Mesenchymal stem cell (in vitro differentiated cells and primary cell): ENCODE data around the gene TAGLN3.

ENCODE experiments used
- DNase-seq: peaks from one replicate; pipeline ENCODE4 v3.0.0-alpha.2; 2013
- H2AFZ ChIP-seq: one replicate; pipeline ENCODE4 v1.6.1; 2013; ENCODE audit warnings: low read depth, mild to moderate bottlenecking, control low read depth, inconsistent platforms, low read length, moderate library complexity
- H2AK5ac ChIP-seq: 2 replicates; pipeline ENCODE4 v1.6.1; 2013; ENCODE audit warnings: low read length, moderate library complexity, mild to moderate bottlenecking, inconsistent platforms; ENCODE audit not compliant: severe bottlenecking
- H2BK120ac ChIP-seq: one replicate; pipeline ENCODE4 v1.6.1; 2013; ENCODE audit warnings: low read depth, mild to moderate bottlenecking, inconsistent platforms, low read length, moderate library complexity
- H2BK12ac ChIP-seq, 2 experiments: one replicate each; pipeline ENCODE4 v1.6.1; 2013; ENCODE audit warnings: inconsistent platforms in 2 of 2, low read length in 2 of 2, mild to moderate bottlenecking in 2 of 2, moderate library complexity in 2 of 2, control low read depth in 1 of 2
- H2BK15ac ChIP-seq: one replicate; pipeline ENCODE4 v1.6.1; 2013; ENCODE audit warnings: mild to moderate bottlenecking, low read depth, inconsistent platforms; ENCODE audit not compliant: poor library complexity, severe bottlenecking
- H2BK5ac ChIP-seq: 2 replicates; pipeline ENCODE4 v1.6.1; 2013; ENCODE audit warnings: low read depth, mild to moderate bottlenecking, low read length, control low read depth, inconsistent platforms; ENCODE audit not compliant: poor library complexity, severe bottlenecking
- H3K14ac ChIP-seq, 2 experiments: one replicate each; pipeline ENCODE4 v1.6.1; 2013; ENCODE audit warnings: inconsistent platforms in 2 of 2, low read length in 2 of 2, control low read depth in 1 of 2, mild to moderate bottlenecking in 1 of 2, moderate library complexity in 1 of 2
- H3K18ac ChIP-seq, 2 experiments: one replicate each; pipeline ENCODE4 v1.6.1; 2013; ENCODE audit warnings: inconsistent platforms in 2 of 2, low read length in 2 of 2, control low read depth in 1 of 2, low read depth in 1 of 2, mild to moderate bottlenecking in 1 of 2
- H3K23ac ChIP-seq, 2 experiments: one replicate each; pipeline ENCODE4 v1.6.1; 2013; ENCODE audit warnings: inconsistent platforms in 2 of 2, low read length in 2 of 2, mild to moderate bottlenecking in 2 of 2, moderate library complexity in 2 of 2, control low read depth in 1 of 2
- H3K27ac ChIP-seq: 2 replicates; pipeline ENCODE4 v1.5.1; 2013; ENCODE audit warnings: mild to moderate bottlenecking, moderate library complexity, low read length, control low read depth, inconsistent platforms; ENCODE audit not compliant: poor library complexity, severe bottlenecking
- H3K27me3 ChIP-seq, 2 experiments: 2 replicates each; pipeline versions ENCODE4 v1.6.1 to v1.7.0; 2013; ENCODE audit warnings: low read length in 2 of 2, mild to moderate bottlenecking in 2 of 2, moderate library complexity in 2 of 2, control low read depth in 1 of 2, inconsistent platforms in 1 of 2; ENCODE audit not compliant: control insufficient read depth in 1 of 2, insufficient read depth in 1 of 2
- H3K36me3 ChIP-seq, 2 experiments: 2 replicates each; pipeline versions ENCODE4 v1.6.1 to v1.7.0; 2013; ENCODE audit warnings: low read length in 2 of 2, control low read depth in 1 of 2, inconsistent platforms in 1 of 2, low read depth in 1 of 2, mild to moderate bottlenecking in 1 of 2; ENCODE audit not compliant: insufficient read depth in 2 of 2, control insufficient read depth in 1 of 2
- H3K4ac ChIP-seq, 2 experiments: one replicate each; pipeline ENCODE4 v1.6.1; 2013; ENCODE audit warnings: inconsistent platforms in 2 of 2, low read length in 2 of 2, mild to moderate bottlenecking in 2 of 2, moderate library complexity in 2 of 2, control low read depth in 1 of 2, low read depth in 1 of 2
- H3K4me1 ChIP-seq: 2 replicates; pipeline ENCODE4 v1.6.1; 2013; ENCODE audit warnings: low read depth, low read length, control low read depth; ENCODE audit not compliant: control insufficient read depth, insufficient read depth
- H3K4me2 ChIP-seq: 2 replicates; pipeline ENCODE4 v1.6.1; 2013; ENCODE audit warnings: low read length, mild to moderate bottlenecking, inconsistent platforms; ENCODE audit not compliant: poor library complexity, severe bottlenecking
- H3K4me3 ChIP-seq, 2 experiments: 2 replicates each; pipeline versions ENCODE4 v1.5.1 to v1.7.0; 2013; ENCODE audit warnings: low read length in 2 of 2, mild to moderate bottlenecking in 2 of 2, control low read depth in 1 of 2, low read depth in 1 of 2; ENCODE audit not compliant: insufficient read depth in 1 of 2
- H3K79me1 ChIP-seq: replicated peaks from 2 replicates; pipeline ENCODE4 v1.6.1; 2013; ENCODE audit warnings: mild to moderate bottlenecking, control low read depth, low read length, inconsistent platforms; ENCODE audit not compliant: poor library complexity, severe bottlenecking
- H3K9ac ChIP-seq: 2 replicates; pipeline ENCODE4 v1.7.0; 2013; ENCODE audit warnings: mild to moderate bottlenecking, low read length, moderate library complexity
- H3K9me3 ChIP-seq: 2 replicates; pipeline ENCODE4 v1.7.0; 2013; ENCODE audit warnings: mild to moderate bottlenecking, low read length; ENCODE audit not compliant: control insufficient read depth
- H4K8ac ChIP-seq: one replicate; pipeline ENCODE4 v1.6.1; 2013; ENCODE audit warnings: inconsistent platforms, mild to moderate bottlenecking, low read length, moderate library complexity
- H4K91ac ChIP-seq: one replicate; pipeline ENCODE4 v1.6.1; 2013; ENCODE audit warnings: mild to moderate bottlenecking, low read length, inconsistent platforms
- WGBS: methylation state at CpG from one replicate; pipeline ENCODE4 v1.1.7; 2013; ENCODE audit warnings: mixed read lengths; 5-methylcytosine and 5-hydroxymethylcytosine counted together

TAGLN3 gene

DNA sequence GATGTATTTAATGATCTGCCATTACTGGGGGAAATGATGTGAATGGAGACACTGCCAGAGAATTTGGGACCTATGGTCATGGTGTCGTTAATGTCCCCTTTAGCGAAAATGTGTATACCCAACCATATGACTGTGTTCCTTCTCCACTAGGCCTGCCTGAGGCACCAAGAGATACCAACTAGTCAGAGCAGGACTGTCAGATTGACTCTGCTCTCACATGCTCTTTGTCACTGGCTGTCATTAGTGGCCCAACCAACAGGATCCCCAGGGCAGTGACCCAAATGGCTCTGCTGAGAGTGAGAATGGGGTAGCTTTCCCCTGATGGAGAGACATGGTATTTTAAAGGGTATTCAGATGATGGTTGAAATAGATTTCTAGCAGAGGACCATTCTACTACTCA lies 2.8 kb downstream of the TAGLN3 start:
- no peak overlapping the region for H3K4me3 ChIP-seq
- H3K4me1 ChIP-seq = peaks cover 18% of the 10 kb centered on the region
- H2BK15ac ChIP-seq = no peak overlapping the region
- no peak overlapping the region for H4K8ac ChIP-seq
- no peak overlapping the region for H3K23ac ChIP-seq
- peaks cover 15% of the 10 kb centered on the region for H3K79me1 ChIP-seq
- no peak overlapping the region for H2AFZ ChIP-seq
- H4K91ac ChIP-seq = no peak overlapping the region
- no peak overlapping the region for H3K9ac ChIP-seq
- H2BK12ac ChIP-seq = no peak overlapping the region
- H3K36me3 ChIP-seq = peaks cover 0 to 16% of the 10 kb centered on the region in 2 experiments
- no peak overlapping the region for H3K18ac ChIP-seq
- no peak overlapping the region for H2BK5ac ChIP-seq
- no peak overlapping the region for H2BK120ac ChIP-seq
- H3K27me3 ChIP-seq = peaks cover 0 to 10% of the 10 kb centered on the region in 2 experiments
- H3K27ac ChIP-seq = no peak overlapping the region
- H3K14ac ChIP-seq = no peak overlapping the region
- no peaks in the 10 kb centered on the region for H3K9me3 ChIP-seq
- no peak overlapping the region for H3K4ac ChIP-seq
- no peak for DNase-seq
- no peak overlapping the region for H2AK5ac ChIP-seq
- 95% methylated on average over 2 of the region's 2 CpGs for WGBS
- H3K4me2 ChIP-seq = peak overlapping the region; percentile 40

DNA sequence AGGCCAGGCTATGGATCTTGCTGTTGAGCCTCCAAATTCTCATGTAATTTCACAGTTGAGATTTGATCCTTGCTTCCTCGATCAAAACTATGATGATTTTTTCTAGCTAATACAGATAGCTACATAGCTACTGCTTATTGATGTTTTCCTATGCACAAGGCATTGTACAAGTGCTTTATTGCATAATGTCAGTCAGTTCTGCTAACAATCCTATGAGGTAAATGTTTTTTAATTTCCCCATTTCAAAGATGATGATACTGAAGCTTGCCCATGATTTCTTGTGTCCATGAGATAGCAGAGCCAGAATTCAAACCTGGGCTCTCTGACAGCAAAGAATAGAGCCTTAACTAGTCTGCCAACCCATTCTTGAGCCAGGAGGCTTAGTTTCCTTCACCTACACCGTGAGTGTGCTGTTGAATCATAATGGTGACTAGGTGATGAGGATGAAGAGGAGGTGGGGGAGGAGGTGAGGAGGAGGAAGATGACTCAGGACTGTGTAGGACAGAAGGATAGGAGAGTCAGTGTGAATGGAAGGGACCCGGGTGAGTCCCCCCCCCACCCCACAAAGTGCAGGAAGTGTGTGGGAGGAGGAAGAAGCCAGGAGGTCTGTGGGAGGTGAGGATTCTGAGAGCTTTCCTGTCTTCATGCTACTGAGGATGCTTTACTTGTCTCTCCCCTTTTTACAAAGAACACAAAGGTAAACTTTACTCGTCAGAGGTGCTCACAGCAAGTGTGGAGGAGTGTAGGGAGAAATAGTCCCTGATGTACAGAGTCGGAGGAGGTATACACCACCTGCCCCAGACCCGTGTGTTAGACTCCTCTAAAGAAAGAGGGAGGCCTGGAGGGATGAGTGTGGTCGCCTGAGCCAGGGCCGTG lies 3.6 kb downstream of the TAGLN3 start:
- H2BK12ac ChIP-seq = no peak overlapping the region
- 77% methylated on average over 6 of the region's 8 CpGs for WGBS
- no peak overlapping the region for H2BK15ac ChIP-seq
- no peak overlapping the region for H3K4me3 ChIP-seq
- H3K23ac ChIP-seq = no peak overlapping the region
- H3K36me3 ChIP-seq = peaks cover 0 to 16% of the 10 kb centered on the region in 2 experiments
- no peak overlapping the region for H3K4me2 ChIP-seq
- no peak overlapping the region for H3K18ac ChIP-seq
- H3K27me3 ChIP-seq = peaks cover 0 to 10% of the 10 kb centered on the region in 2 experiments
- H4K8ac ChIP-seq = no peak overlapping the region
- no peak overlapping the region for H3K4ac ChIP-seq
- no peak overlapping the region for H2BK5ac ChIP-seq
- H3K14ac ChIP-seq = no peak overlapping the region
- H3K79me1 ChIP-seq = peaks cover 15% of the 10 kb centered on the region
- no peak overlapping the region for H2AFZ ChIP-seq
- no peak overlapping the region for H4K91ac ChIP-seq
- DNase-seq = no peak
- H3K9ac ChIP-seq = no peak overlapping the region
- no peaks in the 10 kb centered on the region for H3K9me3 ChIP-seq
- H3K27ac ChIP-seq = no peak overlapping the region
- no peak overlapping the region for H2AK5ac ChIP-seq
- no peak overlapping the region for H2BK120ac ChIP-seq
- peaks cover 18% of the 10 kb centered on the region for H3K4me1 ChIP-seq

DNA sequence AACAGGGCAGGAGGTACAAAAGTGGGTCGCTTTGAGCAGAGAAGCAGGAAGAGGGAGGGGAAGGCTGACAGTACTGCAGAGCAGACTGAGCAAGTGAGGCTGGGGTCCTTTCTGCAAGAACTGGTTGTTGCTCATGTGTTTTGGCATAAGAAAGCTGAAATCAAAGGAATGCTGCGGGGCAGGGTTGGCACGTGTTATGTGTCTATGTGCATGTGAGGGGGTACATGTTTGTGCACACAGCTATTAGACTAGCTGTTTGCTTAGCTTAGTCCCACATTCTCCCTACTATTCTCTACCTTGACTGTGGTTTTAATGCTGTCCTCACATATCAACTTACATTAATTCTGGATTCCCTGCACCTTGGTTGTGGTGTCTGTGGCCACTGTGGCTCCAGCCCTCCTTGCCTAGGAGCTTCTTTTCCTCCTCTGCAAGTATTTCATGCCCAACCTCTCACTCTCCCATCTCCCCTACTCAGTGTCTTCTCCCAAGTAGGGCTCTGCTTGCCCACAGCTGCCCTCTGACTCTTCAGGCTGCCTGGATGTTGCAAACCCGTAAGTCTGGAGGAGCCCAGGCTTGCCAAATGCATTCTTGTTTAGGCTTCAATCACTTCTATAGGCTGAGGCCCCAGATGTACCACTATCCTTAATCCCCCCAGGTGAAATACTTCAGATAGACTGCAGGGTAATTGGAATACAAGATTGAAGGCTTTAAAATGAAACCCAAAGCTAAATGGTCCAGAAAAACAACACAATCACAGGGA lies 4.8 kb downstream of the TAGLN3 start:
- Histone ChIP-seq H2AFZ (no peak overlapping the region), H3K23ac (no peak overlapping the region), H3K14ac (no peak overlapping the region), H3K9me3 (no peaks in the 10 kb centered on the region), H3K27ac (no peak overlapping the region), H3K27me3 (peaks cover 0 to 9% of the 10 kb centered on the region in 2 experiments), H3K4me3 (no peak overlapping the region), H3K9ac (no peak overlapping the region), H2BK12ac (no peak overlapping the region), H3K18ac (no peak overlapping the region), H4K91ac (peak overlapping the region; percentile 52), H3K36me3 (peaks cover 0 to 16% of the 10 kb centered on the region in 2 experiments), H3K79me1 (peaks cover 15% of the 10 kb centered on the region), H3K4me2 (no peak overlapping the region), H2BK5ac (no peak overlapping the region), H3K4me1 (peaks cover 20% of the 10 kb centered on the region), H2AK5ac (no peak overlapping the region), H2BK15ac (peak overlapping the region; percentile 15), H4K8ac (no peak overlapping the region), H2BK120ac (no peak overlapping the region), H3K4ac (no peak overlapping the region)
- 47% methylated on average over 1 of the region's 4 CpGs for WGBS
- DNase-seq = no peak

DNA sequence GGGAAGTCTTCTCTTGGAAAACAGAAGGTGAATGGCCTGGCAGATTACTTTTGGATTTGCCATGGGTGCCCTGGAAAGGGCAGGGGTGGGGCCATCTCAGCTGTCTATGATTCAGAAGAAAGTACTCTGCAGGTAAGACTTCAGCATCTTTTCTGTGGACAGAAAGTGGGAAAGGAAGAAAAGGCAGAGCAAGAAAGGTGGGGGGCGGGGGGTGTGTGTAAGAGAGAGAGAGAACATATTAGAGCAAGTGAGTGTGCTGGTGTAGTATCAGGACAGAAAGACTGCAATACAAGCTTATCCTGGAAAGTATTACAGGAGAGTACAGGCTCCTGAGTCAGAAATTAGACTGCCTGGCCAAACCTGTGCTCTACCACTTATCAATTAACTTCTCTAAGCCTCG lies 5.5 kb downstream of the TAGLN3 start:
- H4K8ac ChIP-seq = no peak overlapping the region
- no peak overlapping the region for H3K4me3 ChIP-seq
- H3K36me3 ChIP-seq = peaks cover 0 to 18% of the 10 kb centered on the region in 2 experiments
- H3K18ac ChIP-seq = no peak overlapping the region
- H3K14ac ChIP-seq = no peak overlapping the region
- peaks cover 23% of the 10 kb centered on the region for H3K4me1 ChIP-seq
- H2BK15ac ChIP-seq = no peak overlapping the region
- peaks cover 0 to 2% of the 10 kb centered on the region in 2 experiments for H3K27me3 ChIP-seq
- H3K79me1 ChIP-seq = peaks cover 15% of the 10 kb centered on the region
- no peak overlapping the region for H4K91ac ChIP-seq
- no peak overlapping the region for H3K27ac ChIP-seq
- H3K4me2 ChIP-seq = no peak overlapping the region
- H3K4ac ChIP-seq = no peak overlapping the region
- WGBS = 85% methylated on average over 2 of the region's 2 CpGs
- H2BK120ac ChIP-seq = no peak overlapping the region
- no peak overlapping the region for H2BK5ac ChIP-seq
- H2AK5ac ChIP-seq = no peak overlapping the region
- H3K9me3 ChIP-seq = no peaks in the 10 kb centered on the region
- no peak overlapping the region for H2BK12ac ChIP-seq
- no peak for DNase-seq
- no peak overlapping the region for H3K9ac ChIP-seq
- H2AFZ ChIP-seq = no peak overlapping the region
- no peak overlapping the region for H3K23ac ChIP-seq
